CD4-positive, alpha-beta T cell (primary cell): Measurements from ENCODE around the gene SYT14. TPM values are rescaled to one million over a fixed set of nuclear protein-coding genes. Genes with fewer than 3 reads are reported as not detected.

Experiments
- ATAC-seq: fragments of 200-7000 bp; cut with Tn5 transposase; one replicate; pipeline ENCODE4 v1.10.0; 2022; ENCODE audit warnings: mild to moderate bottlenecking; ENCODE audit not compliant: poor library complexity
- CTCF ChIA-PET: fragments of 350-600 bp; sonication (Branson Sonifier 250); formaldehyde crosslinking; loops from one replicate; lab custom pipeline; 2021; ENCODE audit warnings: antibody characterized with exemption, inconsistent platforms; lab: Charles Lee
- POLR2A ChIA-PET: fragments of 350-600 bp; sonication (Branson Sonifier 250); formaldehyde crosslinking; loops from one replicate; lab custom pipeline; 2021; ENCODE audit warnings: antibody characterized with exemption, inconsistent platforms; lab: Charles Lee
- DNase-seq, 14 experiments: peaks; one replicate each; pipeline ENCODE4 v3.0.0-alpha.2; 2013 to 2020; ENCODE audit warnings: mixed read lengths in 2 of 14
- H3K27ac ChIP-seq, 2 donors: one replicate each; pipeline versions ENCODE4 v1.5.1 to v1.7.0; 2013; ENCODE audit warnings: low read length in 2 of 2, low read depth in 1 of 2, mild to moderate bottlenecking in 1 of 2
- H3K27me3 ChIP-seq, 2 experiments: 1 replicate in 1 of 2; 2 replicates in 1 of 2; pipeline versions ENCODE4 v1.6.1 to v1.7.0; 2013; ENCODE audit warnings: low read length in 2 of 2, control low read depth in 1 of 2, mild to moderate bottlenecking in 1 of 2, moderate library complexity in 1 of 2; ENCODE audit not compliant: insufficient read depth in 2 of 2, control insufficient read depth in 1 of 2
- H3K36me3 ChIP-seq: one replicate; pipeline ENCODE4 v1.6.1; 2013; ENCODE audit warnings: low read length, control low read depth; ENCODE audit not compliant: insufficient read depth
- H3K4me1 ChIP-seq: one replicate; pipeline ENCODE4 v1.6.1; 2013; ENCODE audit warnings: low read length, control low read depth; ENCODE audit not compliant: insufficient read depth
- H3K4me3 ChIP-seq: one replicate; pipeline ENCODE4 v1.5.1; 2013; ENCODE audit warnings: mild to moderate bottlenecking, low read length, moderate library complexity
- H3K9me3 ChIP-seq, 2 experiments: 1 replicate in 1 of 2; 2 replicates in 1 of 2; pipeline versions ENCODE4 v1.6.1 to v1.7.0; 2013; ENCODE audit warnings: low read length in 2 of 2, mild to moderate bottlenecking in 2 of 2, control low read depth in 1 of 2, moderate library complexity in 1 of 2; ENCODE audit not compliant: control insufficient read depth in 1 of 2, insufficient read depth in 1 of 2
- H3K27ac Mint-ChIP-seq: one replicate; pipeline ENCODE4 v1.8.0; 2020; ENCODE audit warnings: mixed read lengths
- H3K27me3 Mint-ChIP-seq: one replicate; pipeline ENCODE4 v1.8.0; 2021; ENCODE audit warnings: mixed read lengths
- H3K36me3 Mint-ChIP-seq: one replicate; pipeline ENCODE4 v1.8.0; 2021; ENCODE audit warnings: low read depth, mixed read lengths
- H3K4me1 Mint-ChIP-seq: one replicate; pipeline ENCODE4 v1.8.0; 2021; ENCODE audit warnings: low read depth, mixed read lengths
- H3K4me3 Mint-ChIP-seq: one replicate; pipeline ENCODE4 v1.8.0; 2020; ENCODE audit warnings: mild to moderate bottlenecking, mixed read lengths
- H3K9me3 Mint-ChIP-seq: one replicate; pipeline ENCODE4 v1.8.0; 2020; ENCODE audit warnings: mixed read lengths
- intact Hi-C, 2 experiments: fragments of 100-400 bp; cut with DNase I in 1 of 2; cut with micrococcal nuclease in 1 of 2; formaldehyde crosslinking; loops; one replicate each; pipeline versions ENCODE4 v1.15.1 to v1.9.0; 2023 to 2025; cut with DNase I, micrococcal nuclease
- total RNA-seq, 174 experiments: library from RNA in 2 of 174; stranded (reverse) in 2 of 174; gene quantifications; one replicate each; pipeline ENCODE4 v1.2.3 and lab custom pipeline; 2021 to 2026
- TF ChIP-seq, protein P1 (sequence below): fragments of 200-600 bp; IDR thresholded peaks from one replicate; pipeline ENCODE4 v1.8.0; 2022; ENCODE audit warnings: antibody characterized with exemption, mild to moderate bottlenecking

Gene SYT14
- total RNA-seq, 2 experiments from 2014 or later: not detected

DNA sequence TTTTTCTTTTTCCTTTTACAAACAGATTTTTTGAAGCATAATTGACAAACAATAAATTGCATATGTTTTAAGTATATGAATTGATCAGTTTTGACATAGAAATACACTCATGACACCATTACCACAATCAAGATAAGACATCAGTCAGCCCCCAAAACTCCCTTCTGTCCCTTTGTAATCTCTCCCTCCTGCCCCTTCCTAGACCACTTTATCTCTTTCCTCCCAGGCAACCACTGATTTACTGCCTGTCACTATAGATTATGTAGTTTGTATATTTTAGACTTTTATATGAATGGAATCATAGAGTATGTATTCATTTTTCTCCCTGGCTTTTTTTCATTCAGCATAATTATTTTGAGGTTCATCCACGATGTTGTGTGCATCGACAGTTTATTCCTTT is 6.9 kb upstream of the SYT14 start:
- Histone ChIP-seq H3K9me3 (peaks cover 0 to 6% of the 10 kb centered on the region in 2 experiments), H3K4me3 (no peak overlapping the region), H3K27me3 (peaks cover 2 to 12% of the 10 kb centered on the region in 2 experiments), H3K27ac (no peak overlapping the region), H3K36me3 (no peaks in the 10 kb centered on the region), H3K4me1 (no peaks in the 10 kb centered on the region)
- intact Hi-C loops: no loop called here
- no peak overlapping the region for H3K27ac Mint-ChIP-seq
- peaks cover 52% of the 10 kb centered on the region for H3K27me3 Mint-ChIP-seq
- H3K4me3 Mint-ChIP-seq: no peak overlapping the region
- ATAC-seq (no peak), DNase-seq (no peak)
- ChIA-PET CTCF (no interaction called here), POLR2A (no interaction called here)
- no peaks in the 10 kb centered on the region for H3K4me1 Mint-ChIP-seq
- TF ChIP-seq, protein P1, sequence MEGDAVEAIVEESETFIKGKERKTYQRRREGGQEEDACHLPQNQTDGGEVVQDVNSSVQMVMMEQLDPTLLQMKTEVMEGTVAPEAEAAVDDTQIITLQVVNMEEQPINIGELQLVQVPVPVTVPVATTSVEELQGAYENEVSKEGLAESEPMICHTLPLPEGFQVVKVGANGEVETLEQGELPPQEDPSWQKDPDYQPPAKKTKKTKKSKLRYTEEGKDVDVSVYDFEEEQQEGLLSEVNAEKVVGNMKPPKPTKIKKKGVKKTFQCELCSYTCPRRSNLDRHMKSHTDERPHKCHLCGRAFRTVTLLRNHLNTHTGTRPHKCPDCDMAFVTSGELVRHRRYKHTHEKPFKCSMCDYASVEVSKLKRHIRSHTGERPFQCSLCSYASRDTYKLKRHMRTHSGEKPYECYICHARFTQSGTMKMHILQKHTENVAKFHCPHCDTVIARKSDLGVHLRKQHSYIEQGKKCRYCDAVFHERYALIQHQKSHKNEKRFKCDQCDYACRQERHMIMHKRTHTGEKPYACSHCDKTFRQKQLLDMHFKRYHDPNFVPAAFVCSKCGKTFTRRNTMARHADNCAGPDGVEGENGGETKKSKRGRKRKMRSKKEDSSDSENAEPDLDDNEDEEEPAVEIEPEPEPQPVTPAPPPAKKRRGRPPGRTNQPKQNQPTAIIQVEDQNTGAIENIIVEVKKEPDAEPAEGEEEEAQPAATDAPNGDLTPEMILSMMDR: no peak
- no peaks in the 10 kb centered on the region for H3K36me3 Mint-ChIP-seq
- no peaks in the 10 kb centered on the region for H3K9me3 Mint-ChIP-seq

DNA sequence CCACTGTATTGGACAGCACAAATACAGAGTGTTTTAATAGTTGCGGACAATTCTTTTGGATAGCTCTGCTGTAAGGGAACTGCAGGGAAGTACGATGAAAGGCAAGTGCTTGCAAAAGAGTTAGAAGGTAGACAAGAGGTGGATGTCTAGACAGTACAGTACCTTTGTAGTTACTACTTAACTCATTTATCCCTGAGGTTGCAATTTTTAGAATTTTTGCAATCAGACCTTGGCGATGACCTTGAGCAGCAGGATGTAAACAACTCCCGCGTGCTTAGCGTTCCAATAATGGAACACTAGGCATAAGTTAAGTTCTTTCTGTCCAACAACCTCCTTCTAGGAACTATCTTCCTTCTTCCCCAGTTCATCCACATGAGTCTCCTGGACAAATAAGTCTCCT is 1.9 kb upstream of the SYT14 start:
- POLR2A ChIA-PET: no interaction called here
- Histone ChIP-seq H3K4me1 (peaks cover 4% of the 10 kb centered on the region), H3K9me3 (peaks cover 0 to 3% of the 10 kb centered on the region in 2 experiments), H3K27ac (no peak overlapping the region), H3K4me3 (no peak overlapping the region), H3K36me3 (no peaks in the 10 kb centered on the region), H3K27me3 (peaks cover 11 to 46% of the 10 kb centered on the region in 2 experiments)
- TF ChIP-seq, protein P1: no peak
- Mint-ChIP-seq H3K4me3 (no peak overlapping the region), H3K36me3 (no peaks in the 10 kb centered on the region), H3K4me1 (peaks cover 12% of the 10 kb centered on the region), H3K27me3 (peaks cover 80% of the 10 kb centered on the region), H3K27ac (no peak overlapping the region), H3K9me3 (peaks cover 2% of the 10 kb centered on the region)
- intact Hi-C loops: no loop called here
- ATAC-seq (no peak), DNase-seq (no peak)
- CTCF ChIA-PET: no interaction called here

DNA sequence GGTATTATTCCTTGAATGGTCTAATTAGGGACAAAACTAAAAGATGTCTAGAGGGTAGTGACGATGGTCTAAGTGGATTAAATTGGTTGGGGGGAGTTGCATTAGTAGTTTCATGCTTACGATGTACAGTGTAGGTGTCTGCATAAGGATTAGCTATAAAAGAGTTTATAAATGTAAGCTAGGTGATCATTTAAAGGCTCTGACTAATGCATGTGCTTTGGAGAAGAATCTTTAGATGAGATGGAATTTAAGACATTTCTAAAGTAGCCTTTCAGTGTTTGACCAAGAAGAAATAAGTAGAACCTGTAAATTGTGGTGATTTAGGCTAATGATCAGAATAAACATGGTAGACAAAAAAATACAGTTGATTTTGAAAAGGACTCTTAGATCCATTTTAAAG is 7.4 kb downstream of the SYT14 start:
- H3K9me3 Mint-ChIP-seq: no peaks in the 10 kb centered on the region
- Histone ChIP-seq H3K27ac (no peak overlapping the region), H3K9me3 (no peaks in the 10 kb centered on the region), H3K27me3 (peaks cover 0 to 8% of the 10 kb centered on the region in 2 experiments), H3K4me1 (no peaks in the 10 kb centered on the region), H3K4me3 (no peak overlapping the region), H3K36me3 (no peaks in the 10 kb centered on the region)
- DNase-seq: no peak
- intact Hi-C loops: no loop called here
- no peak overlapping the region for H3K27ac Mint-ChIP-seq
- no peak for ATAC-seq
- peaks cover 39% of the 10 kb centered on the region for H3K27me3 Mint-ChIP-seq
- ChIA-PET CTCF (no interaction called here), POLR2A (no interaction called here)
- TF ChIP-seq, protein P1: no peak
- H3K4me3 Mint-ChIP-seq: no peak overlapping the region
- no peaks in the 10 kb centered on the region for H3K4me1 Mint-ChIP-seq
- no peaks in the 10 kb centered on the region for H3K36me3 Mint-ChIP-seq
